LNCAP (cell line): ENCODE data around the gene SMIM24.

Experiments
- TF ChIP-seq, protein P1 (sequence below): fragments of 450-650 bp; IDR thresholded peaks from 2 replicates; pipeline ENCODE4 v1.5.1; 2017; ENCODE audit warnings: mild to moderate bottlenecking

The SMIM24 gene

DNA sequence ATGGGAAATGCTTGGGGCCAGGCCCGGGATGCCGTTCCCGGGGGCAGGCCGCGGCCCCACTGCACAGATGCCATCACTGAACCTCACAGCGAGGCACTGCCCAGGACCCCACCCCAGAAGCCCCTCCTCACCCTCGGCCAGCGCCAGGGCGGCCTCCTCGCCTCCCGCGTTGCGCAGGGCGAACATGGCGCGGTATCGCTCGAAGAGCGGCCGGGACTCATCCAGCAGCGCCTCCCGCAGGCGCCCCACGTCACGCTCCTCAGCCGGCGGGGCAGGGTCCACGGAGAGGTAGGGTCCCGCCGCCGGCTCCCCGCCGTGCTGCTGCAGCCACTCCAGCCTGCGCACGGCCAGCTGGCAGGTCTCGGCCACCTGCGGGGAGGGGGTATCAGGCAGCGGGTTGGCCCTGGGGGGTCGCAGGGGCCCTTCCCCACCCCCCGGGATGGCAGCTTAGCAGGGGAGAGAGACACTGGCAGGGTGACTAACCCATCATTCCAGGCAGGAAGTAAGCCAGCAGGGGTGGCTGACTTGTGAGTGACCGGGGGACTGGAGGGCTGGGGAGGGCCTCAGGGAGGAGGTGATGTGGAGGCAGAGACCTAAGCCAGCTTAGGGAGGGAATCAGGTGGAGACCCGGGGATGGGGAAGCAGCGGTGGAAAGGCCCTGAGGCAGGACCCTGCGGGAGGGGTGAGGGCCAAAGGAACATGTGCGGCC is 12.0 kb upstream of the SMIM24 start:
- TF ChIP-seq, protein P1, sequence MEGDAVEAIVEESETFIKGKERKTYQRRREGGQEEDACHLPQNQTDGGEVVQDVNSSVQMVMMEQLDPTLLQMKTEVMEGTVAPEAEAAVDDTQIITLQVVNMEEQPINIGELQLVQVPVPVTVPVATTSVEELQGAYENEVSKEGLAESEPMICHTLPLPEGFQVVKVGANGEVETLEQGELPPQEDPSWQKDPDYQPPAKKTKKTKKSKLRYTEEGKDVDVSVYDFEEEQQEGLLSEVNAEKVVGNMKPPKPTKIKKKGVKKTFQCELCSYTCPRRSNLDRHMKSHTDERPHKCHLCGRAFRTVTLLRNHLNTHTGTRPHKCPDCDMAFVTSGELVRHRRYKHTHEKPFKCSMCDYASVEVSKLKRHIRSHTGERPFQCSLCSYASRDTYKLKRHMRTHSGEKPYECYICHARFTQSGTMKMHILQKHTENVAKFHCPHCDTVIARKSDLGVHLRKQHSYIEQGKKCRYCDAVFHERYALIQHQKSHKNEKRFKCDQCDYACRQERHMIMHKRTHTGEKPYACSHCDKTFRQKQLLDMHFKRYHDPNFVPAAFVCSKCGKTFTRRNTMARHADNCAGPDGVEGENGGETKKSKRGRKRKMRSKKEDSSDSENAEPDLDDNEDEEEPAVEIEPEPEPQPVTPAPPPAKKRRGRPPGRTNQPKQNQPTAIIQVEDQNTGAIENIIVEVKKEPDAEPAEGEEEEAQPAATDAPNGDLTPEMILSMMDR: no peak

DNA sequence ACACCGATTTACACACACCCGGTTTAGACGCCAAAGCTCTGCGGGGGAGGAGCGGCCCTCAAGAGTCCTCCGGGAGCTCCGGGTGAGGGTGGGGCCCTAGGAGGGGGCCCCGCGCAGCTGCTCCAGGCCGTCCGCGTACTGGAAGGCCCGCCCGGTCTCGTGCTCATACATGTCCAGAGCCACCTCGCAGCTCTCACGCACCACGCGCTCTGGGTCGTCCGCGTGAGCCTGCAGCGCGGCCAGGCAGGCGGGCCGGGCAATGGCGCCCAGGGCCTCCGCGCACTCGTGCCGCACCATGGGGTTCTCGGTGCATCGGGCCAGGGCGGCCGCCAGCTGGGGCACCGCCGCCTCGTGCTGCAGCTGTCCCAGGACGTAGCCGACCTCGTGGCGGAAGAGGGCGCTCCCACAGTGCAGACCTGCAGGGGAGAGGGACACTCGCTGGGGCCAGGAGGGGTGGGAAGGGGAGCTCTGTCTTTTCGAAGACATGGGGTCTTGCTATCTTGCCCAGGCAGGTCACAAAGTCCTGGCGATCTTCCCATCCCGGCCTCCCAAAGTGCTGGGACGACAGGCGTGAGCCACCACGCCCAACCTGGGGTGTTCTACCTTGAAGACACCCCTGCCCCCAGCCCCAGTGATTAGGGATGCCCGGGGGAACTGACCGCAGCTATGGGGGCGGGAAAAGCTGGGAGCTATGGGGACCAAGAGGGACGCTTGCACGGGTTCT is 11.2 kb upstream of the SMIM24 start:
- TF ChIP-seq, protein P1: no peak

- TF ChIP-seq, protein P1: no peak
These were observed 2.9 kb upstream of the SMIM24 start, which contains the start of gene SMIM44 for GRCh38 chr19:3483226-3483628. SMIM44 (minus strand) TSS chr19:3483441; CDS start chr19:3483403, 38 bp downstream.

DNA sequence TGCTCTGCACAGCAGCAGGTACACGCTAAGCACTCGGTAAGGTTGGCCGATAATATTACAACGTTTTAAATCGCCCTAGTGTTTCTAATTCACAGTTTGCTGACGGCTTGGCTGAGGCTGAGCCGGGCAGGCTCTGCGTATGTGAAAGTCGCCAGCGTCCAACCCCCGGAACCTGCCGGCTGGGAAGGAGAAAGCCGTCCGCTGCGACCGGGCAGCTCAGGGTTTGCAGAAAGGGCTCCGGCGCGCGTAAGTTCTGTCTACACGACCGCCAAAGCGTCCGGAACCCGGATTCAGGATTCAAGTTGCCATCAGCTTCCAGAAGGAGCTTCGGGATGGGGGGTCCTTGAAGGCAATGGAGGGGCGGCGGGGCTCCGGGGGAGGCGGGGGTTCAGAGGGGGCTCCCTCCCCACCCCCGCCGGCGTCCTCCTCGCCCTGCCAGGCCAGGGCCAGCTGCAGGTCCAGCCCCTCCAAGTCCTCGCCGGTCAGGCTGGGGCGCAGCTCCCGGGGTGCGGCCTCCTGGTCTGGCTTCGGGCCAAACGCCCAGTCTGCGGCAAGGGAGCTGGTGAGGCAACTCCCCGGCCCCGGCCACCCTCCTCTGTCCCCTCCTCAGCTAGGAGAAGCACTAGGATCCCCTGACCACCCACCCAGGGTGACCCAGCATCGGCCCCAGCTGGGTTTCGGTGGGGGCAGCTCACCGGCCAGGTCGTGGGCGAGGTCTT is 2.3 kb upstream of the SMIM24 start:
- TF ChIP-seq, protein P1: no peak

- TF ChIP-seq, protein P1: no peak
These were observed 1.1 kb upstream of the SMIM24 start for GRCh38 chr19:3481241-3482090.

DNA sequence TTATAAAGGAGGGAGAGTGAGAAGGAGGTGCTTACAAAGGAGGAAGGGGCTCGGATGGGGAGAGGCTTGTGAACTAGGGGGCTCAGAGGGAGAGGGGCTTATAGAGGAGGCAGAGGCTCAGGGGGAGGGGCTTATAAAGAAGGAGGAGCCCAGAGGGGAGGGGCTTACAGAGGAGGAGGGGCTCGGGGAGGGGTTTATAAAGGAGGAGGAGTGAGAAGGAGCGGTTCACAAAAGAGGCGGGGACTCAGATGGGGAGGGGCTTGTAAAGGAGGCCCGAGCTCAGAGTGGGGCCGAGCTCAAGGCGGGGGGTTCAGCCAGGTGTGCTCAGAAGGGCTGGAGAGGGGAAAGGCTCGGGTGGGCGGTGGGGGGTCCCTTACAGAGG is 500 bp downstream of the SMIM24 start:
- TF ChIP-seq, protein P1: no peak
